HG03066 (cell line): ENCODE measurements around the gene EIPR1.
"Not testable (repeated sequence)": the region's sequence is repeated elsewhere in the genome, so short reads cannot be mapped to it uniquely, and the experiment has no call there.

Experiments
- ATAC-seq: cut with Tn5 transposase; IDR thresholded peaks from one replicate; pipeline ENCODE4 v1.9.1; 2021; ENCODE audit warnings: low read depth; ENCODE audit not compliant: unreplicated experiment

EIPR1 gene

DNA sequence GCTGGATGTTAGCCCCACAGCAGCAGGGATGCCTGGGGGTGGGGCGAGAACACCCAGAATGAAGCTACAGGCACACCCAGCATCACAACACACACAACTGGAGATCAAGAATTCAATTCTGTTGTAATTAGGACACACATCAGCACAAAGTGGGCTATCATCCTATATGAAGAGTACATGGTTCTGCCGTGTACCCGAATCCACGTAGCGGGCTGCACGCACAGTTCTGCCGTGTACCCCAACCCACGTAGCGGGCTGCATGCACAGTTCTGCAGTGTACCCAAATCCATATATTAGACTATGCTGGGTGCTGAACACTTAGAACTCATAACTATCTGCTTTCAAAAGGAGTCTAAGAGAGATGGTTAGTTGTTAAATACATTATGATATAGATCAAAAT, 86.5 kb downstream of the EIPR1 start:
- no peak for ATAC-seq

DNA sequence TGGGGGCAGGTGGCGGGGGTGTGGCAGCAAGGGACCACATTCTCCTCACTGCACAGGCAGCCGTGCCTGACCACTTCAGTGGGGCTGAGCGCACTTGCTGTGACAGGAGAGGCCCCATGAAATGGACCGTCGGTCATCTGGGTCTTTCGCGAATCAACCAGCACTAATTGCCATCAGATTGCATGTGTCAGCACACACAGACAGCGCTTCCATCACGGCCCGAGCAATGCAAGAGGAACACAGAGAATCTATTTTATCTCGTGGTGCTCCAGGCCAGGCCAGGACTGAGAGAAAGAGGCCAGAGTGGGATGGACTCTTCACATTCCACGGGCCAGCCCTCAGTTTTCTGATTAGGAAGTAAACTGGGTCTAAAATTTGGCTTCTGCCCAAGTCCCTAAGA, 87.0 kb downstream of the EIPR1 start:
- no peak for ATAC-seq

DNA sequence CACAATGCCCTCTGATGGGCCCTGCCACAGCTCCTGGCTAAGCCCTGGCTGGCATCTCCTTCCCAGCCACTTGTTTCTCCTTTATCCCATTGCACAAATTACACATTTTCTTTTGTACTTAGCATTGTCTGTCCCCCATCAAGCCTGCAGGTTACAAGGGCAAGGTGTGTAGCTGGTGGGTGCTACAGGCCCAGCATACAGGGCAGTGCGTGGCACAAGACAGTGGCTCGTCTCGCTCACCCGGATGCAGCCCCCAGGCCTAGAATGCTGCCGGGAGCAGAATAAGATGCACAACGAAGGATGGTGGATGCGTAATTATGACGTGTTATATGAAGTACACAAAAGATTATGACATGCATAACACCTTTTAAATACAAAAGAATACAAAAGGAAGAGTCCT, 87.6 kb downstream of the EIPR1 start:
- no peak for ATAC-seq

DNA sequence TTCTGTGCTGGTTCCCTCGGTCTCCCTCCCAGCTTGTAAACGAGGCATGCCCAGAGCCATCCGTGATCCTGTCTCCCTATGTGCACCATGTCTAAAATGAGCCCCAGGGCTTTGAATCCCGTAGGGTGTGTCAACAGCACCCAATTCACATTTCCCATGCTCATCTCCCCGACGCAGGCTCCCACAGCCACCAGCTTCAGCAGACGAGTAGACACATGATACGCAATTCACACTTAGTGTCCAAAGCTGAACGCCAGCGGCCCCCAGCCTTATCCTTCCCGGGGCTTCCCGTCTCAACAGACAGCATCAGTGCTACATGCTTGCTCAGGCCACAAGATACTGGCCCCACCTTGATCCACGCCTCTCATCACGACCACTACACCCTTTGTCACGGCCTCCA, 88.1 kb downstream of the EIPR1 start:
- no peak for ATAC-seq

DNA sequence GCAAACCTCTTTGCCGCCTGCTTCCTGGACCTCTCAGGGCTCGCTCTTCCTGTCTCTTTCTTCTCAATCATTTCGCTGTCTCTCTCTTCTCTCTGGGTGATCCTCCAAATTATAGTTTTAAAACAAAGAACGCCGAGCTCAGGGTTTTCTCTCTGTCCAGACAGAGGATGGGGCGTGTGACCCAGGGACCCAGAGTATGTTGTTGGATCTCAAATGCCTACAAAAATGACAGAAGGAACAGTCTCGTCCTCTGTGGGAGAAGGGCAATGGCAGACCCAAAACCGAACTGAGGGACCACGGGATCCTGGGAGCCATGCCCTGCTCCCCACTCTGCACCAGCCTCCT, 88.5 kb downstream of the EIPR1 start:
- no peak for ATAC-seq

DNA sequence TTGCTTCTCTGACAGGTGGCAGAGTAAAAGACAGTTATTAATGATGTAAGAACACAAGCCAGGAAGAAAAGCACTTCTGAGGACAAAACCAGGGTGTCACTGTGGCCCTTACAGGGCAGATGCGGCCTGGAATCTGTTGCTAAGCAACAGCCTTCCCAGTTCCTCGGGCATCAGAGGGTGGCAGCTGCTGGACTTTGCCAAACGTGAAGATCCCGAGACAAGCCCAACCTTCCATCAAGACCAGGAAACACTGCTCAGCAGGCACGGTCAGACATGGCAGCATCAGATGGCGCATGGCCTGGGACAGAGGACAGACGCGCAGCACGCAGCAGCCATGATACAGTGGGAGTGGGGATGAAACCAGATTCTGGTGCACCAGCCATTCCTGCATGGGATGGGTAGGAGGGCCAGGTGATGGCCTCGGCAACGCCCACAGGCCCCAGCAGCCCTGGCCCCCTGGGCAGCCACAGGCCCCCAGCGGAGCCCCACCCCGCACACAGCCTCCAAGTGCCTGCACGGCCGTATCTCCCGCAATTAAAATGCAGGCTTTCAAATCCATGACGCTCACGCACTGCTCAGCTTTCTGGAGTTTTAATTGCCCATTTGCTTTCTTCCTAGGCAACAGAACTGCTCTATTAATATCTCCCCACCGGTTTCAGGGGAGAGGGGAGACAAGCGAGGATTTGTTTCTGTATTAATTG, 89.0 kb downstream of the EIPR1 start:
- ATAC-seq = no peak

DNA sequence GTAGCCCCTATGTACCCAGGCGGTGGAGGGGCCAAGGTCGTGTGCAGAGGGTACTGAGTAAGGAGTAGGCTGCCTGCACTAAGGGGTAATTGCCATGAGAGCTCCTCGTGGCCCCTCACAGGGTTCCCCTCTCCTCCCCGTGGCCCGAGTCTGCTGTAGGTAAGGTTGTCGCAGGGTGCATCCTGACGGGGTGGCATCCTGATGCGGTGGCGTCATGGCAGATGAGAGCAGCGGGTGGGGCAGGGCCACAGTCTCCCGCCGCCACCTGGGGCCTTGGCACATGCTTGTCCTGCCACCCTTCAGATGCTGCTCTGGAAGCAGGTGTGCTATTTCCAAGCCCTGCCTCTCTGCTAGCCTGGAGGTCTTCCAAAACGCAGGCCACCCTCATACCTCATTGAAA, 89.7 kb downstream of the EIPR1 start:
- no peak for ATAC-seq

DNA sequence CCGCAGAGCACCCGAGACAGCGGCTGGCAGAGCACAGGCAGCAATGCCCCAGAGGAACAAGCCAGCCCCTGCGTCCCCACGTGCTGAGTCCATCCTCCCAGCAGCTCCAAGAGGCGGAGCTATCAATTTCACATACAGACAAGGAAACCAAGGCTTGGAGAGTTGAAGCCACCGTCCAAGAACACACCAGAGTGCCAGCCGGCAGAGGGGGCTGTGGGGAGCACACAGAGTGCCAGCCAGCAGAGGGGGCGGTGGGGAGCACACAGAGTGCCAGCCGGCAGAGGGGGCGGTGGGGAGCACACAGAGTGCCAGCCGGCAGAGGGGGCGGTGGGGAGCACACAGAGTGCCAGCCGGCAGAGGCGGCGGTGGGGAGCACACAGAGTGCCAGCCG, 91.0 kb downstream of the EIPR1 start:
- not testable (repeated sequence) for ATAC-seq

DNA sequence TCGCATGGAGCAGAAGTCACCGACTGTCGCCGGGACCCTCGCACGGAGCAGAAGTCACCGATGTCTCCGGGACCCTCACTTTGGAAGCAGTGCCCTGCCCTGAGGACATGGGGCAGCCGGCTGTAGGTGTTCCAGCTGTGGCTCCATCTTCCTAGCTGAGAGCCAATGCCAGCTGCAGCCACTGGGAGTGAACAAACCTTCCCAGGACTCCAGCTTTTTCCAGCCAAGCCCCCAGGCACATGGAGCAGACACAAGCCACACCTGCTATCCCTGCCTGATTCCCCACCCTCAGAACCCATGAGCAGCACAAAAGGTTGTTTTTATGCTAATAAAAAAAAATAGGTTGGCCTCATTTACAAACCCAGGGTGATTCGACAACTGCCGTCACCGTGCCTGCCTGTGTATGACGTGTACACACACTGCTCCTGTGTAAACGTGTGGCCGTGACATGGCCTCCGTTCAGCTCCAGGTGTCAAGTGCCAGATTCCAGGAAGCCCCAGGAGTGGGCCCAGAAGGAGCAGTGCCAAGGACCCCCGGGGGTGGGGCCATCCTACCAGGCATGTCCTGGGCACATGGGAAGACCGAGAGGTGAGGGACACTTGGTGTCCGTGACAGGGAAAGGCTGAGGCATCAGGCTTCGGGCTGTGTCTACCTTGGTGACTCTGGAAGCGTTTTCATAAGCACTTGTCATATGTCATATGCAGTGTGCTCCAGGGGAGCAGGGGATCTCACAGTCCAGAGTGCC, 91.5 kb downstream of the EIPR1 start:
- no peak for ATAC-seq

DNA sequence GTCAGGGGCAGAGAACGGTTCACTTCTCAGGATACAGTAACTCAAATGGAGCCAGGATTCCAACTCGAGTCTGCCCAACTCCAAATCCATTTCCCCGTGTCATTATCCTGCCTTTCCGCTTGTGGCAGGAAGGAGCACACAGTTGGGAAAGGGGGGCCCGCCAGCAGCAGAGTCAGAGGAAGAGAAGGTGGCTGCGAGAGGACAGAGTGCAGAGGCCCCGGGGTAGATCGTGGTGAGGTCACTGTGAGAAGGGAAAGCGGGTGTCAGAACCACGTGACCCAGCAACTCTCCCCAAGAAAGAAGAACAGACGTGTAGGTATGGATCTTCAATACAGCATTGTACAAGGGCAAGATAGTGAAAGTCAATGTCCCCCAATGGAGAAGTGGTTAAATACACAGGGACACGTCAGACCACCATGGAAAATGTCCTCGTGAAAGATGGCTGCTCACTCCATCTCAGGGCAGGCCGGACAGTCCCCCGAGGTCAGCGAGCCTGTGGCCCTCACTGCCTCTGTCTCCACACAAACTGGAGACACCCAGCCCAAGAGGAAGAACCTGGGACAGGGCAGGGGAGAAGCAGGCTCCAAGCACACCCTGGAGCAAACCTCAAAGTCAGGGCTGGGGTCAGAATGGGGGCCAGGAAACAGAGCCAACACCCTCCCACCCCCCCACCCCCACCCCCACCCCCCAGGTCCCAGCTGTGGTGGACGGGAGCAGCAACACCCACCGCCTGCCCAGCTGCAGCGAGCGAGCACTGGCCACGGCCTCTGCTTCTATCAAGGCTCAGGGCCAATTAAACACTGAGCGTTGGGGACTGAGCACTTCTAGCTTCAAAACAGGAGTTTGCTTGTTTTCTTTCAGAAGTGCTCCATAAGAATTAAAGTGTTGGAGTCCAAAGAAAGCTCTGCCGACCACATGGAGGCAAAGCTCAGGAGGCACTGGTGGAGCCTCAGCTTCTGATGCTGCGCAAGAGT, 92.7 kb downstream of the EIPR1 start:
- ATAC-seq = no peak

DNA sequence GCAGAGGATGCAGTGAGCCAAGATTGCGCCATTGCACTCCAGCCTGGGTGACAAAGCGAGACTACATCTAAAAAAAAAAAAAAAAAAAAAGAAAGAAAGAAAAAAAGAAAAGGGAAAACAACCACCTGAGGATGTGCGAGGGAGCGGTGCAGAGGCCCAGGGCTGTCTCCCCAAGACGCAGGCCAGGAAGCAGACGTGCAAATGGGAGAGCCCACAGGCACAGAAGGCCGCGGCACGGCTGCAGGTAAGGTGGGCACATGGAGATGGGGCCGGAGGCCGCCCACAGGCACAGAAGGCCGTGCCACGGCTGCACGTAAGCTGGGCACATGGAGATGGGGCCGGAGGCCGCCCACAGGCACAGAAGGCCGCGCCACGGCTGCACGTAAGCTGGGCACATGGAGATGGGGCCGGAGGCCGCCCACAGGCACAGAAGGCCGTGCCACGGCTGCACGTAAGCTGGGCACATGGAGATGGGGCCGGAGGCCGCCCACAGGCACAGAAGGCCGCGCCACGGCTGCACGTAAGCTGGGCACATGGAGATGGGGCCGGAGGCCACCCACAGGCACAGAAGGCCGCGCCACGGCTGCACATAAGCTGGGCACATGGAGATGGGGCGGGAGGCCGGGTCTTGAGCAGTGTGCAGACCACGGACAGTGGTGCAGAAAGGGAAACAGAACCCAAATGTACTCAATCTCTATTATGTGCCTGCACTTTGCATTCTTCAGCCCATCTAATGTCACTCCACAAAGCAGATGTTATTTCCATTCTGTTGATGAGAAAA, 93.6 kb downstream of the EIPR1 start:
- ATAC-seq = not testable (repeated sequence)

DNA sequence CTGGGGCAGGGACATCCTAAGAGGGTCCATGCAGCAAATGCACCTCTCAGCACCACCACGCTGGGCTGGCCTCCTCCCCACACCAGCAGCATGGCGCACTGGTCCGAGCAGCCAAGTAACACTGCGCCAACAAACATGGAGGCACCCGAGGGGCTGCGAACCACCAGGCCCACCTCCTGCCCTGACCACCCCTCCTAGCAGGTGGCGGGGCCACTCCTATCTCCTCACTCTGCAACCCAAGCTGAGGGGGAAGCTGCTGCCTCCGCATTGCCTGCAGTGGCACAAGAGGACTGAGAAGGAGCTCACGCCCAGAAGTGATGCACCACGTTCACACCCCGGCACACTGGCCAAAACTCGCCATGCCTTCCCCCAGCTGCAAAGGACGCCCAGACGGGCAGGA, 94.4 kb downstream of the EIPR1 start:
- no peak for ATAC-seq

DNA sequence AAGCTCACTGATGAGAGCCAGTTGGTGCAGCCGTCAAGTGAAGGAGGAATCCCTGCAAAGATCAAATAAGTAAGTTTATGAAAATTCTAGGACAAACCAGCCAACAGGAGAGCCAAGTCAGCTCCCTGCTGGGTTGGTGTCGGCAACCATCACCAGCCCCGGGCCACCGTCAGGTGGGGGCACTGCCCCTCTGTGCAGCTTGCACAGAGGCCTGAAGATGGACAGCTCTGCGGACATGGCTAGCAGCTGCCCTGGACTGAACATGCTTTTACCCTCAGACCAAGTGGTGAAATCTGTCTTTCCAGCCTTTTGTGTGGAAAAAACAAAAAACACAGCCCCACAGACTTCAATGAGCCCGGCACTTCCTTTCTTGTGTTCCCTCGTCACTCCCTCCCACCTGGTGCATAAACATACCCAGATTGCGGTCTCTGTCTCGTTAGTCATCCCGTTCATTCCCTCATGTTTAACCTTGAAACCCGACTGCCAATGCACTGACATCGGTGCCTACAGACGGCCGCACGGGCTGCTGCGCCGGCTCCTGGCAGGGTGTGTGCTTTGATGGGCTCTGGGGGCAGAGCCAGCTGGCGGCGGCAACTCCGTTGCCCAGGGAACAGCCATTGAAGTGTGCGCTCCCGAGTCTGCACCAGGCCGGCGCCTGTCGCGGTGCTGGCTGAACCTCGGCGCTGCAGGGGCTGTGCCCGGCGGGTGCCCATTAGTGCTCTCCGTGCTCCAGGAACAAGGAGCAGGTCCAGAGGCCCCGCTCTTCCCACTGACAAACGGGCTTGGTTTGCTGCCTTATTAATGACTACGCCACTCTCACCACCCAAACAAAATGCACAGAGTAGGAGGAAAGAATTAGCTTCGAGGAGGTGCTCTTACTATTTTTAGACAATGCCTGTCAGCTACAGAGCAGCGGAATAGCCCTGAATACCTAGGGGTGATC, 95.3 kb downstream of the EIPR1 start:
- no peak for ATAC-seq

DNA sequence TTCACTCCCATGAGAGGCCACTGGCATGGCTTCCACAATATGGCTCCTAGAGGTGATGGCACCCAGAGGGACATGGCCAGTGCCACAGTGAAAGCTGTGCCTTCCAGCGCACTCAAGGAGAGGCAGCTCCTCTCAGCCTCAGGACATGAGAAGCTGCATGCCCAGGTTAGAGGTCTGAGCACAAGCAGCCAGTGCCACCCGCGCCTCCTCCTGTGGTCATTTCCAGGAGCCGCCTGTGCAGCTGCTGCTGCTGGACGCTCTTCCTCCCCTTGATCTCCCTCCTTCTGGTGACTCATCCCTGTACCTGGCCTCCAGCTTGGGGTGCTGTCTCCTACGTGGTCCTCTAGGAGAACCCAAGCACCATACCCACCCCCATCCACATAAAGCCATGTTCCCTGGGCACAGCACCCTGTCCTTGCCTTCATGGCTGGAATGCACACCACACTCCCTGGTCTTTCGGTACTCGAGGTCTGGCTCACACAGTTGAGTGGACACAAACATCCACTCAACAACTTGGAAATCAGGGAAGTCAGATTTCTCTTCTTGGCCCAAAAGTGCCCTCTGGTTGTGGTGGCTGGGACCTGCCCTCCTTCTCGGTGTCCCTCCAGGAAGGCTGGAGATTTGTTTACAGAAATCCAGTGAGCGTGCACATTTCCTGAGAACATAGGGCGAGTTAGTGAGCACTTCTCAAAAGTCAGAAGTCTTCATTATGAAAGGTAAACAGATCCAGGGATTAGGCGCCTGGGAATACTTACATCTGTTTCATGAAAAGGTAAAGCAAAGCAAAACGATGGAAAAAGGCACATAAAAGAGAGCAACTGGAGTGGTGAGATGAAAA, 96.7 kb downstream of the EIPR1 start:
- no peak for ATAC-seq

DNA sequence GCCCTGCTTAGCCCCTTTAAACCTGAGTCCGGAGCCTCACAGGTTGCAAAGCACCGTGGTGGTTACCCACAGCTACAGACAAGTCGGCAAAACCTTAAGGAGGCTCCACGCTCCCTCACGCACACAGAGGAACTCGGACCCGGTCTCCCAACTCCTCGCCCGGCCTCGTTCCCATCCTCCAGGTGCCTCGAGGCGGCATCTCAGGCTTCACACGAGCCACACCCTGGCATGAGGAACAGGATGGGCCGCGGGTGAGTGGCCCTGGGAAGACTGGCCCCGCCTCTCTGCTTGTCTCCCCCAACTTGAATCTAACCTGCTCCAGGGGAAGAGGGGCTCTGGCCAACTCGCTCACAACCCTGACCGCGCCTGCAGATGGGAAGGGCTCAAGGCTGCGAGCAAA, 97.4 kb downstream of the EIPR1 start:
- ATAC-seq = no peak

DNA sequence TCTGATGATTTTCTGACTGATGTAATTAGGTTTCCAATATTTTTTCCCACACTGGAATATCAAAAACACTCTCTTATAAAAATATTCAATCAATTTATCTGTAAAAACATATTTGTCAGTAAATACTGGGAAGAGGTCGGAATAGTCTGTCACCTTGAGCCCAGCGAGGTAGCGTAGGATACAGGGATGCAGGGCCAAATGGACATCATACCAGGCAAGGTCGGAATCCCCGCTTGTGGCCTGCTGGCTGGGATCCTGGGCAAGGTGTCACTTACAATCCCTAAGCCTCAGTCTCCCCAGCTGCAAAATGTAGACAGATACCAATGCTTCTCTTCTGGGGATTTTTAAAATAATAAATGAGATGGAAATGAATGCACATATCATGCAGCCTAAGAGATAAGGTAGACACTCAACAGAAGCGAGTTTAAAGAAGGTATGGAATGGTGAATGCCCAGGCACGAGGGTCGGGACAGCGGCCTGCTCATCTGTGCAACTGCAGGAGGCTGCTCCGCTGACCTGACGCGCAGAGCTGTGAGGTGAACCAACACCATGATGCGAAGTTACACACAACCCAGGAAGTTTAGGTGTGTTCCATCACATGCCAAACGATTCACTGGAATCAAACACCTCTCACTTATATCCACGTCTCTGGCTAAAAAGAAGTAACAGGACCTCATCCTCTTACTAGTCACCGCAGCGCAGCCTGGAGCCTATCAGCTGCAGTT, 98.2 kb downstream of the EIPR1 start:
- no peak for ATAC-seq

DNA sequence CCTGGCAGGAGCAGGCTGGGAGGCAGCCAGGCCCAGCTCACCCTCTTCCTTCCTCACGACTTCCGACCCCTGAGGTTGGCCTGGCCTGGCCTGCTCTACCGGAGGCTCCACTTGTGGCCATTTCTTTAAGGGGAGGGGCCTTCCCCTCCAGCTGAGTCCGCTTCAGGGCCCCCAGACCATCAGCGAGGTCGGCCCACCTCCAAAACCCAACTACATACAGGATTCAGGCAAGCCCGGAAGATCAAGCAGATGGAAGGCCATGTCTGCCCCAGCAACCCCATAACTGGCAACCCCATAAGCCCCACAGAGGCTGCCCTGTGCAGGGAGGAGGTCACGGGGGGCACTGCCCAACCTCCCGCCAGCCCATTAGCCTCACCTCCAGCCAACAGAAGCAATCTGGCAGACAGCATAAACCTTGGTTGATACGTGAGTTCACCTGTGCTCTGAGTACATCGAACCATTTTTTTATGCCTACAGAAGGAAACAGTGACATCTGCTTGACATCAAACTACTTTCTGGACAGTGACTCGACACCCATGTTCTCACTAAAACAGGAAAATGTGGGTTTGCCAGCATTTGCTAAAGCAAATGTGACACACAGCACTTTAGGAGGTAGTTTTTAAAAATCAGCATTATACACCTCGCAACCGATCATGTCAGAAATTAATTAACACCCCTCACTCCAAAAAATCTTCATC, 98.9 kb downstream of the EIPR1 start:
- ATAC-seq = no peak
